ENCODE measurements around the gene ZNF217.
"Not testable (repeated sequence)": the region's sequence is repeated elsewhere in the genome, so short reads cannot be mapped to it uniquely, and the experiment has no call there.

GRCh38 chr20:53590122-53590521 lies 3.5 kb downstream of the ZNF217 start:
- TF ChIP-seq, protein P1, sequence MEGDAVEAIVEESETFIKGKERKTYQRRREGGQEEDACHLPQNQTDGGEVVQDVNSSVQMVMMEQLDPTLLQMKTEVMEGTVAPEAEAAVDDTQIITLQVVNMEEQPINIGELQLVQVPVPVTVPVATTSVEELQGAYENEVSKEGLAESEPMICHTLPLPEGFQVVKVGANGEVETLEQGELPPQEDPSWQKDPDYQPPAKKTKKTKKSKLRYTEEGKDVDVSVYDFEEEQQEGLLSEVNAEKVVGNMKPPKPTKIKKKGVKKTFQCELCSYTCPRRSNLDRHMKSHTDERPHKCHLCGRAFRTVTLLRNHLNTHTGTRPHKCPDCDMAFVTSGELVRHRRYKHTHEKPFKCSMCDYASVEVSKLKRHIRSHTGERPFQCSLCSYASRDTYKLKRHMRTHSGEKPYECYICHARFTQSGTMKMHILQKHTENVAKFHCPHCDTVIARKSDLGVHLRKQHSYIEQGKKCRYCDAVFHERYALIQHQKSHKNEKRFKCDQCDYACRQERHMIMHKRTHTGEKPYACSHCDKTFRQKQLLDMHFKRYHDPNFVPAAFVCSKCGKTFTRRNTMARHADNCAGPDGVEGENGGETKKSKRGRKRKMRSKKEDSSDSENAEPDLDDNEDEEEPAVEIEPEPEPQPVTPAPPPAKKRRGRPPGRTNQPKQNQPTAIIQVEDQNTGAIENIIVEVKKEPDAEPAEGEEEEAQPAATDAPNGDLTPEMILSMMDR (conservative IDR thresholded peaks at IDR 0.05): not testable (repeated sequence)
- TF ChIP-seq ZFX (IDR thresholded peaks at IDR 0.05): not testable (repeated sequence)

Measured in C4-2B (cell line).